ENCODE data around the gene APBA1.

Gene APBA1

GRCh38 chr9:69516353-69517322 is 155.5 kb downstream of the APBA1 start:
- no peak for DNase-seq

- DNase-seq: no peak
Observed at GRCh38 chr9:69515810-69516209, 156.4 kb downstream of the APBA1 start.

GRCh38 chr9:69513141-69513820 is 158.9 kb downstream of the APBA1 start:
- no peak for DNase-seq

GRCh38 chr9:69504058-69504457 is 168.1 kb downstream of the APBA1 start:
- no peak for DNase-seq

GRCh38 chr9:69502671-69503301 is 169.4 kb downstream of the APBA1 start:
- DNase-seq: no peak

GRCh38 chr9:69500896-69501295 is 171.3 kb downstream of the APBA1 start:
- no peak for DNase-seq

GRCh38 chr9:69499959-69500358 is 172.2 kb downstream of the APBA1 start:
- DNase-seq: no peak

GRCh38 chr9:69499407-69499806 is 172.8 kb downstream of the APBA1 start:
- DNase-seq: no peak

- DNase-seq: no peak
Observed at GRCh38 chr9:69498470-69498869, 173.7 kb downstream of the APBA1 start.

- no peak for DNase-seq
Observed at GRCh38 chr9:69497816-69498215, 174.4 kb downstream of the APBA1 start.

GRCh38 chr9:69496846-69497450 is 175.2 kb downstream of the APBA1 start:
- DNase-seq: no peak

GRCh38 chr9:69495296-69495695 is 176.9 kb downstream of the APBA1 start:
- no peak for DNase-seq

GRCh38 chr9:69494763-69495162 is 177.4 kb downstream of the APBA1 start:
- no peak for DNase-seq

- no peak for DNase-seq
Observed at GRCh38 chr9:69494208-69494607, 178.0 kb downstream of the APBA1 start.

GRCh38 chr9:69486498-69486897 is 185.7 kb downstream of the APBA1 start:
- no peak for DNase-seq

- no peak for DNase-seq
Observed at GRCh38 chr9:69485466-69485865, 186.7 kb downstream of the APBA1 start.

- DNase-seq: no peak
Observed at GRCh38 chr9:69483886-69484422, 188.2 kb downstream of the APBA1 start.

- DNase-seq: no peak
Observed at GRCh38 chr9:69476797-69477196, 195.4 kb downstream of the APBA1 start.

GRCh38 chr9:69476016-69476415 is 196.2 kb downstream of the APBA1 start:
- no peak for DNase-seq

GRCh38 chr9:69474821-69475220 is 197.3 kb downstream of the APBA1 start:
- no peak for DNase-seq

GRCh38 chr9:69472101-69472620 is 200.0 kb downstream of the APBA1 start:
- no peak for DNase-seq

- DNase-seq: no peak
Observed at GRCh38 chr9:69471433-69471832, 200.7 kb downstream of the APBA1 start.

All from NCI-H2227 treated with DMSO at 0.1 percent for 48 hours (cell line).